Stimulated activated CD8-positive, alpha-beta memory T cell treated with anti-CD3 and anti-CD28 coated beads, Interleukin-15, amount 100 ng/mL, for 4 hours (primary cell): ENCODE results near the gene DNMT3A.
"Not testable (repeated sequence)": the region's sequence is repeated elsewhere in the genome, so short reads cannot be mapped to it uniquely, and the experiment has no call there.

Experiments used
- DNase-seq, 2 donors: peaks; one replicate each; pipeline ENCODE4 v3.0.0-alpha.2; 2020; ENCODE audit warnings: low read depth in 2 of 2

DNMT3A gene

GRCh38 chr2:25210923-25211322 is 130.8 kb downstream of the DNMT3A start:
- DNase-seq: not testable (repeated sequence)

GRCh38 chr2:25207078-25207545 is 134.6 kb downstream of the DNMT3A start:
- DNase-seq: no peak

- DNase-seq: no peak
Measured at GRCh38 chr2:25204190-25204838, 137.4 kb downstream of the DNMT3A start.

- DNase-seq: no peak
Measured at GRCh38 chr2:25202275-25202674, 139.4 kb downstream of the DNMT3A start.

- DNase-seq: no peak
Measured at GRCh38 chr2:25201794-25202193, 139.9 kb downstream of the DNMT3A start.

GRCh38 chr2:25201265-25201664 is 140.5 kb downstream of the DNMT3A start:
- DNase-seq: no peak

- DNase-seq: no peak
Measured at GRCh38 chr2:25198576-25198975, 143.1 kb downstream of the DNMT3A start.

GRCh38 chr2:25198209-25198525 is 143.6 kb downstream of the DNMT3A start:
- DNase-seq: no peak

GRCh38 chr2:25197336-25198208 is 144.2 kb downstream of the DNMT3A start:
- DNase-seq: no peak

GRCh38 chr2:25194576-25195122 is 147.1 kb downstream of the DNMT3A start:
- DNase-seq: no peak

- no peak for DNase-seq
Measured at GRCh38 chr2:25190536-25190935, 151.2 kb downstream of the DNMT3A start.

GRCh38 chr2:25188405-25188804 is 153.3 kb downstream of the DNMT3A start:
- DNase-seq: no peak

- DNase-seq: no peak
Measured at GRCh38 chr2:25187729-25188350, 153.9 kb downstream of the DNMT3A start.

- DNase-seq: no peak
Measured at GRCh38 chr2:25184254-25184653, 157.5 kb downstream of the DNMT3A start.

- no peak for DNase-seq
Measured at GRCh38 chr2:25178976-25179375, 162.7 kb downstream of the DNMT3A start.
